Measurements from ENCODE around the gene GDE1.
"Not testable (repeated sequence)": the region's sequence is repeated elsewhere in the genome, so short reads cannot be mapped to it uniquely, and the experiment has no call there.

The GDE1 gene

DNA sequence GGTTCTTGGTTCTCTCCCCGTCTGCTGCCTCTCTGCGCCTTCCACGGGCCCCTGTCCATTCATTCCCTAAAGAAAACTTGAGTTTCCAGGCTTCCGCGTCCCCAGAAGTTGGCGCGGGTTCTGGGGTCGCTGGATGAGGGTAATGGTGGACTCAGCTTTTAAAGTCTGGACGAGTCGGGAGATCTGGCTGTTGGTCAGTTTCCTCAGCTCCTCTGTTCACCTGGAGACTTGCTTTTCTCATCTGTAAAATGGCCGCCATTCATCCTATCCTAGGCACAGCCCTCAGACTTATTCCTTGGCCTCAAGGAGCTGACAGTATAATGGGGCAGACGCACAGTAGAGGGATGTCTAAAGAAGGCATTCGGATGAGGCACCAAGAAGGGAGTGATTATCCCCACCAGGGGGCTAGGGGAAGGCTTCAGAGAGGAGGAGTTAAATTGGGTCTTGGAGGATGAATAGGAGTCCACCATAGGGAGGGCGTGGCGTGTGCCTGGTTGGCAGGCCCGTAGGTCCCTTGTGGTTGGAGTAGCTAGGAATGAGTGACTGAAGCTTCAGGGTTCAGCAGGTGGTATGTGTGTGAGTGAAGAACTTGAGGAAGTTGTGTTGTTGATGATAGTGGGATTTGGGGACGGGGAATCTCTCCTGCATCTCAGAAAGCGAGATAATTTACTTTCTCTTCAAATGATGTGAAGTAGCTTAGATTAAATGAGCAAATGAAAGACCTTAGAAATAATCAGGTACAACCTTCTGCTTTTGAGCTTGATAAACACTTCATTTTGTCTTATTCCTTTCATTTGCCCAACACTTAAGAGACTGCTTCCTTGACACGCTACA is 34.3 kb upstream of the GDE1 start:
- TF ChIP-seq CTCF (IDR thresholded peaks at IDR 0.05; ENCODE audit: borderline replicate concordance, insufficient read depth, low read depth, low read length): no peak
- peak overlapping the region; percentile 83 for H3K4me3 ChIP-seq (ENCODE audit: low read depth, low read length)

DNA sequence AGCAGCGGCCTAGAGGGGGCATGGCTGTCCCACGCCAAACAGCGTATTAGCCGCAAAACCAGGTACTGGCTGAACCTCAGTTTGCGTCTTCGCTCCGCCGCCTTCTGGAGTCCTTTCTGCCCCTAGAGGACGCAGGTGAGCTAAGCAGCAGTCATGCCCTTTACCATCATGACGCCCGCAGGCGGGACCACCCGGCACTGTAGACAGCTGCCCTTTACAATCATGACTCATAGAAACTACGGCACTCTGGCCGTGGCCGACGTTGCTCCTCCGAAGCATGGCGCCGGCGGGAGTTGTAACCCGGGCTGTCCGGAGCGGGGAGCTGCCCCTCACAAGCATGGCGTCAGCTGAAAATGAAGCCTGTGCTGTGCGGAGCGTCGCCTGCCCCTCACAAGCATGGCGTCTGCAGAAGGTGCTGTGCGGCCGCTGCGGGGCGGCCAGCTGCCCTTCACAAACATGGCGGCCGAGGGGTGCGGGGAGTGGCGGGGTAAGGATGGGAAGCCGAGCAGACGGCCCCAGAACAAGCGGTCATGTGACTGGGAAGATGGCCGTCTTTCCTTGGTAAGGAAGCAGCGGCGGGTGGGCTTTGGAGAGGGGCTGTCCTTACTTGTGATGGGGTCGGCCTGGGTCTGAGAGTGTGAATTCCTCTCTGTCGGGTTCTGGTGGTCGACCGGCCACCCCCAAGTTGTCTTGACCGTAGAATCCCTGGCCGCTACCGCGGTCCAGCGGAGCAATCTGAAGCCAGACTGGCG is 33.5 kb upstream of the GDE1 start, which contains the start of gene VPS35L:
TSS of gene VPS35L (plus strand) at position 518 of the 752 bp plus-strand sequence. CDS start at position 545, 27 bp downstream.
- peak; percentile 82 for TF ChIP-seq CTCF (IDR thresholded peaks at IDR 0.05; ENCODE audit: borderline replicate concordance, insufficient read depth, low read depth, low read length)

DNA sequence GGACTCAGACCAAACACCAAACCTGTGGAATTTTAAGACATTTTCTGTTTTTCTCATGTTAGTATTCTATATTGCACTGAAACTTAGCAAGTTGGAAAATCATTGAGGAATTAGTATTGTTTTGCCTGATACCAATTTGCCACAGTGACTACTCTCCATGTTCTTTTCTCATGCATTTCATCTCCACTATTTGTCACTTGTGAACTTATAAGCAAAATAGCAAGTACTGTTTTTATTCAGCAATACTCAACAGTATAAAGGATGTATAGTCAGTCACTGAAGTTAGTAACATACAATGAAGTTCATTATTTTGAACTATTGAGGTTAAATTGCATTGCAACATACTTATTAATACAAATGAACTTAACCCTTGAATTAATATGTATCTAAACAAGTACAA is 27.8 kb upstream of the GDE1 start:
- TF ChIP-seq CTCF (IDR thresholded peaks at IDR 0.05; ENCODE audit: borderline replicate concordance, insufficient read depth, low read depth, low read length): no peak
- no peak overlapping the region for H3K4me3 ChIP-seq (ENCODE audit: low read depth, low read length)

More for the DNA sequence above, 33.5 kb upstream of the GDE1 start, which contains the start of gene VPS35L:
- H3K4me3 ChIP-seq (ENCODE audit: low read depth, low read length): peak within 1 kb of the TSS; percentile 83

DNA sequence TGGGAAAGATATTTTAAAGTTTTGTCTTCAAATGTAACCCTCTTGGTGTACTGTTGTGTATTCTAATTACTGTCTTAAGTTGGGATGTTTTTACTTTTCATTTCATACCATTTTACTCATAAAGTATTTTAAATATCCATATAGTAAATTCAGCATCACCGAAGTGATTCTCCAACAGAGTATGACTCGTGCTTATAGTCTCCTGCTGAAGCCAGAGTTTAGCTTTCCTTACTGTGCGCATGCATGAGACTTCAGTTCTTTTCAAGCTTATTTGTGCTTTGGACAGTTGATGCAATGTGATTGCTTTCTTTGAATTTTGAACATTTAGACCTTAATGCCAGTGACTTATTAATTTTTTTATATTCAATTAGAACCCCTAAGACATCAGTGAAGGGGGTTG is 26.2 kb upstream of the GDE1 start:
- H3K4me3 ChIP-seq (ENCODE audit: low read depth, low read length): no peak overlapping the region
- TF ChIP-seq CTCF (IDR thresholded peaks at IDR 0.05; ENCODE audit: borderline replicate concordance, insufficient read depth, low read depth, low read length): no peak

- H3K4me3 ChIP-seq (ENCODE audit: low read depth, low read length): not testable (repeated sequence)
Observed at GRCh38 chr16:19543278-19543996, 21.5 kb upstream of the GDE1 start.

- no peak for TF ChIP-seq CTCF (IDR thresholded peaks at IDR 0.05; ENCODE audit: borderline replicate concordance, insufficient read depth, low read depth, low read length)
- H3K4me3 ChIP-seq (ENCODE audit: low read depth, low read length): no peak overlapping the region
Observed at GRCh38 chr16:19542138-19542821, 20.4 kb upstream of the GDE1 start.
